ENCODE results near the gene AMPD3.

GRCh38 chr11:10418259-10418949, 36.7 kb upstream of the AMPD3 start:
- TF ChIP-seq CTCF (IDR thresholded peaks at IDR 0.05) (no peak), POLR2A (IDR thresholded peaks at IDR 0.05) (no peak)
